A673 (cell line): ENCODE data around the gene HOXC10.

ENCODE experiments used
- CTCF ChIP-seq: fragments of 300-800, 200-600 bp; sonication (generic); conservative IDR thresholded peaks from 2 replicates; pipeline ENCODE4 v1.5.1; 2017; ENCODE audit warnings: low read depth, mild to moderate bottlenecking, antibody characterized with exemption, low read length, moderate library complexity, mixed read lengths
- EZH2 ChIP-seq: fragments of 200-600 bp; sonication (generic); IDR thresholded peaks from 2 replicates; pipeline ENCODE4 v1.6.1; 2017; ENCODE audit warnings: borderline replicate concordance, low read depth, mild to moderate bottlenecking, mixed read lengths, antibody characterized with exemption, low read length; ENCODE audit not compliant: poor library complexity, severe bottlenecking

GRCh38 chr12:53983568-53983949 is 1.4 kb upstream of the HOXC10 start:
- TF ChIP-seq EZH2 (no peak), CTCF (no peak)
